ENCODE data around the gene CRTAC1.

CRTAC1 gene

GRCh38 chr10:98067165-98067564 lies 36.7 kb upstream of the CRTAC1 start:
- no peaks in the 10 kb centered on the region for H3K9me3 ChIP-seq
- peaks cover 0 to 11% of the 10 kb centered on the region in 2 donors for H3K27me3 ChIP-seq
- no peak overlapping the region for H3K4me3 ChIP-seq
- no peaks in the 10 kb centered on the region for H3K4me1 ChIP-seq
- no peak for DNase-seq
- no peaks in the 10 kb centered on the region for H3K36me3 ChIP-seq
- H3K27ac ChIP-seq: no peak overlapping the region
- no peak for TF ChIP-seq CTCF (IDR thresholded peaks at IDR 0.05)
- intact Hi-C loops (cut with DNase I; ENCODE audit: low total_unique reads): loop anchor here (10.0 kb wide), 1 partner anchor 1858 kb away; no protein-coding TSS in a partner anchor

- H3K27ac ChIP-seq: no peak overlapping the region
- H3K9me3 ChIP-seq: no peaks in the 10 kb centered on the region
- intact Hi-C loops (cut with DNase I; ENCODE audit: low total_unique reads): loop anchor here (10.0 kb wide), 1 partner anchor 1861 kb away; no protein-coding TSS in a partner anchor
- H3K4me3 ChIP-seq: no peak overlapping the region
- H3K27me3 ChIP-seq: peaks cover 0 to 32% of the 10 kb centered on the region in 2 donors
- TF ChIP-seq CTCF (IDR thresholded peaks at IDR 0.05): no peak
- H3K36me3 ChIP-seq: no peaks in the 10 kb centered on the region
- no peak for DNase-seq
- H3K4me1 ChIP-seq: no peaks in the 10 kb centered on the region
These were observed 33.3 kb upstream of the CRTAC1 start for GRCh38 chr10:98063740-98064027.

GRCh38 chr10:98062424-98062823 lies 32.0 kb upstream of the CRTAC1 start:
- Histone ChIP-seq H3K9me3 (no peaks in the 10 kb centered on the region), H3K4me3 (no peak overlapping the region), H3K27ac (no peak overlapping the region), H3K36me3 (no peaks in the 10 kb centered on the region), H3K4me1 (no peaks in the 10 kb centered on the region), H3K27me3 (peaks cover 0 to 33% of the 10 kb centered on the region in 2 donors)
- no peak for TF ChIP-seq CTCF (IDR thresholded peaks at IDR 0.05)
- intact Hi-C loops (cut with DNase I; ENCODE audit: low total_unique reads): loop anchor here (10.0 kb wide), 1 partner anchor 1862 kb away; no protein-coding TSS in a partner anchor
- DNase-seq: no peak

GRCh38 chr10:98060079-98060478 lies 29.7 kb upstream of the CRTAC1 start:
- Histone ChIP-seq H3K9me3 (no peaks in the 10 kb centered on the region), H3K4me3 (no peak overlapping the region), H3K27me3 (peaks cover 0 to 31% of the 10 kb centered on the region in 2 donors), H3K36me3 (no peaks in the 10 kb centered on the region), H3K27ac (no peak overlapping the region), H3K4me1 (no peaks in the 10 kb centered on the region)
- TF ChIP-seq CTCF (IDR thresholded peaks at IDR 0.05): no peak
- no peak for DNase-seq
- intact Hi-C loops (cut with DNase I; ENCODE audit: low total_unique reads): loop anchor here (10.0 kb wide), 1 partner anchor 1865 kb away; no protein-coding TSS in a partner anchor

- Histone ChIP-seq H3K9me3 (no peaks in the 10 kb centered on the region), H3K27ac (no peak overlapping the region), H3K4me1 (no peaks in the 10 kb centered on the region), H3K4me3 (no peak overlapping the region), H3K36me3 (no peaks in the 10 kb centered on the region), H3K27me3 (peaks cover 0 to 41% of the 10 kb centered on the region in 2 donors)
- intact Hi-C loops (cut with DNase I; ENCODE audit: low total_unique reads): no loop called here
- no peak for TF ChIP-seq CTCF (IDR thresholded peaks at IDR 0.05)
- DNase-seq: no peak
These were observed 27.9 kb upstream of the CRTAC1 start for GRCh38 chr10:98058295-98058694.

Measured in tibial artery (tissue), 4 donors.